ENCODE data around the gene SYPL1. TPM values are rescaled to one million over a fixed set of nuclear protein-coding genes. Genes with fewer than 3 reads are reported as not detected.

Gene SYPL1
- polyA plus RNA-seq, 6 donors from 2014 or later: 234 to 353 (median 246) TPM

DNA sequence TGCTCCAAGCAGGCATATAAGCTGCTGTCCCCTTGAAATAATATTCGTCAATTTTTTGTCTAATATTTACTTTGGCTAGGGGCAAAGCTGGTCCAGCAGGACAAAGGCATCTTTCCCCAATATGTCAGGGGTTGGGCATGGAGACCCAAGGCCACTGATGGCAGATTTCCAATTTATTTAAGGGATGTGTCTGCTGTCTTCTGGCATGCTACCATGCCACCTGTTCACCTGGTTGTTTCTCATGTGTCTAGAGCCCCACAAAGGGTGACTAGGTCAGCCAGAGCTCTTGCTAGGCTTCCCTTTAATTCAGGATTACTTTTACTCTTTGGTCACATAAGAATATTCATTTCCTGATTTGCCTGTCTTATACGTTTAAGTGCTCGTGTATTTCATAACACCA, 22.1 kb upstream of the SYPL1 start:
- no peak overlapping the region for H3K4me3 Mint-ChIP-seq
- no peaks in the 10 kb centered on the region for H3K9me3 Mint-ChIP-seq
- no peak overlapping the region for H3K27ac Mint-ChIP-seq
- ATAC-seq (ENCODE audit: low read depth in 2 of 2) (no peak), DNase-seq (no peak)
- H3K27me3 Mint-ChIP-seq: no peaks in the 10 kb centered on the region
- peaks cover 4 to 10% (median 5%) of the 10 kb centered on the region in 3 donors for H3K4me1 Mint-ChIP-seq
- no peaks in the 10 kb centered on the region for H3K36me3 Mint-ChIP-seq

DNA sequence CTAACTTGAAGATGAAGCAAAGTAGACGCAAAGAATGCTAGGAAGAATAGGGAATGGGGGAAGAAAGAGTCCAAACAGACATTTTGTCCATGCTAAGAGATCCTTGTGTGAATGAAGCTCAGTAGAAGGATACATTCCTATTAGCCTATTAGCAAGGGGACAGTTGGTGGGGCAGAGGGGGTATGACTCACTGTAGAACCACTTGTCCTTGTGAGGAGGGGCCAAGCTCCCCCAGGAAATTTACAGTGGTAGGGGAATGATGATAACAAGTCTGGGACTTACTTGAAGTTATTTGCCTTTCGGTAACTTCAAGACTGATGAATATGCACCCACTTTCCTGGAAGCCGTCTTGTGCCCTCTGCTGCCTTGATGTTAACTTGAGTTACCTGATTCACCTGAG, 17.2 kb upstream of the SYPL1 start:
- Mint-ChIP-seq H3K27me3 (no peaks in the 10 kb centered on the region), H3K9me3 (no peaks in the 10 kb centered on the region), H3K4me1 (peaks cover 5 to 9% (median 8%) of the 10 kb centered on the region in 3 donors), H3K4me3 (no peak overlapping the region), H3K27ac (peak overlapping the region in 2 of 6 donors; percentile 8 to 58), H3K36me3 (no peaks in the 10 kb centered on the region)
- no peak for DNase-seq
- ATAC-seq (ENCODE audit: low read depth in 2 of 2): no peak

DNA sequence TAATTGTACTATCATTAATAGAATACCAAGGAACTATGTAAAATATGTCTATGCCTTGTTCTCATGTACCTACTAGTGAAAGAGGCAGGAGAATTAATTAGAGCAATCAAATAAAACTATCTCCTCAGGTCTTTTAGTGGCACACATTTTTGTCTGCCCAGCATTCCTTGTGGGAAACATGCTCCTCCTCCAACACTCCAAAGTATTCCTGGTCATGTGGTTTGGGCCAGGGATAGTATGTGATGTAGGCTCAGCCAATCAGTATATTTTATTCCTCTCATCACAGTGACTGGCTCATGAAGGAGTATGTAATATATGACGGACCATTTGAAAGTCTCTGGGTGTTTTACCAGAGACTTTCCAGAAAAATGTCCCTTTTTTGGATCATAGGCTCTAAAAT, 16.7 kb upstream of the SYPL1 start:
- H3K27me3 Mint-ChIP-seq: no peaks in the 10 kb centered on the region
- H3K36me3 Mint-ChIP-seq: no peaks in the 10 kb centered on the region
- peaks cover 5 to 9% (median 8%) of the 10 kb centered on the region in 3 donors for H3K4me1 Mint-ChIP-seq
- peak overlapping the region in 1 of 6 donors; percentile 8 for H3K27ac Mint-ChIP-seq
- no peaks in the 10 kb centered on the region for H3K9me3 Mint-ChIP-seq
- ATAC-seq (ENCODE audit: low read depth in 2 of 2): no peak
- DNase-seq: no peak
- no peak overlapping the region for H3K4me3 Mint-ChIP-seq

DNA sequence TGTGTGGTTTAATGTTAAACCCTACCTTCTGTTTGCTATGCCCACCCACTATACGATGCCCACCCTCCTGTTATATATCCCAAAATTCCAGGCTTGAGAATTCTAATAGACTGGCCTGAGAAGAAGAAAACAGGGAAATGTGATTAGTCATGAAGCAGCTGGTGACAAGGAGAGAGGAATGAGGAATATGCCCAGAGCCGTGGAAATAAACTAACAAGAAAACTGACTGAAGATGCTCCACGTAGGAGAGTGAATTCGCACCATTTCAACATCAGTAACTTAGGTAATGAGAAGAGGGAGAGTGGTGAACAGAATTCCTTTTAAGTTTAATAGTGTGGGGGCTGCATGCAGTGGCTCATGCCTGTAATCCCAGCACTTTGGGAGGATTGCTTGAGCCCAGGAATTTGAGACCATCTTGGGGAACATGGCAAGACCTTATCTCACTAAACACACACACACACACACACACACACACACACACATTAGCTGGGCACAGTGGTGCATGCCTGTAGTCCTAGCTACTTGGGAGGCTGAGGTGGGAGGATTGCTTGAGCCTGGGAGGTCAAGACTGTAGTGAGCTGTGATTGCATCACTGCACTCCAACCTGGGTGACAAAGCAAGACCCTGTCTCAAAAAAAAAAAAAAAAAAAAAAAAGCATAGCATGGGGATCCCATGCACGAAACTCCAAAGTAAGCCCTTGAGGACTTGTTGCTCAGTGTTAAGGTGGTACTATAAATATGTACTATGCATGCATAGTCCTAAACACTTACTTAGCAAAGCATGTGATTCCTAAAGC, 16.1 kb upstream of the SYPL1 start:
- H3K27ac Mint-ChIP-seq: peak overlapping the region in 1 of 6 donors; percentile 69
- H3K36me3 Mint-ChIP-seq: no peaks in the 10 kb centered on the region
- H3K27me3 Mint-ChIP-seq: no peaks in the 10 kb centered on the region
- DNase-seq: no peak
- H3K4me1 Mint-ChIP-seq: peaks cover 3 to 9% (median 8%) of the 10 kb centered on the region in 3 donors
- H3K4me3 Mint-ChIP-seq: no peak overlapping the region
- no peaks in the 10 kb centered on the region for H3K9me3 Mint-ChIP-seq
- no peak for ATAC-seq (ENCODE audit: low read depth in 2 of 2)

DNA sequence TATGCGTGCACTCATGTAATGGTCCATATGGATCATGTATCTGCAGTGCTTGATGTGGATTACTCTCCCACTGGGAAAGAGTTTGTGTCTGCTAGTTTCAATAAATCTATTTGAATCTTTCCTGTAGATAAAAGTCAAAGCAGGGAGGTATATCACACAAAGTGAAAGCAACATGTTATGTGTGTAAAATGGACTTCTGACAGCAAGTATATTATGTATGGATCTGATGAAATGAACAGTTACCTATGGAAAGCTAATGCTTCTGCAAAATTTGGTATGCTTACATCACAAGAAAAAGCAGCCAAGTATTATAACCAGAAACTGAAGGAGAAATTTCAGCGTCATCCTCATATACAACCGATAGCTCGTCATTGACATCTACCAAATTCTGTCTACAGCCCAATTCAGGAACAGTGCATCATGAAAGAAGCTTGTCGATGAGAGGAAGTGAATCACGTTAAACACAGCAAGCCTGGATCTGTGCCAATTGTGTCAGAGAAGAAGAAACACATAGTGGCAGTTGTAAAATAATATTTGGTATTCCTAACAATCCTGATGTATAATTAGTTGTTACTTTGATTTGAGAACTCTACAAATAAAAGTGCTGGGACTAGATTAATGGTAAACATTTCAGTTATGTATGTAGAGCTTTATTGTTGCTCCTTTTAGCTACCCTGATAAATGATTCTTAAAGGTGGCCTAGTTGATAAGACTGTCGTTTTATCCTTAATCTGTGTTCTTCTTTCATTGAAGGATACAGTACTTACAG, 14.2 kb upstream of the SYPL1 start:
- no peaks in the 10 kb centered on the region for H3K27me3 Mint-ChIP-seq
- ATAC-seq (ENCODE audit: low read depth in 2 of 2): peak; percentile 70 to 82
- peaks cover 5 to 11% (median 9%) of the 10 kb centered on the region in 3 donors for H3K4me1 Mint-ChIP-seq
- no peak overlapping the region for H3K4me3 Mint-ChIP-seq
- H3K27ac Mint-ChIP-seq: peak overlapping the region in 2 of 6 donors; percentile 22 to 71
- no peaks in the 10 kb centered on the region for H3K36me3 Mint-ChIP-seq
- no peaks in the 10 kb centered on the region for H3K9me3 Mint-ChIP-seq
- peak; percentile 30 for DNase-seq

DNA sequence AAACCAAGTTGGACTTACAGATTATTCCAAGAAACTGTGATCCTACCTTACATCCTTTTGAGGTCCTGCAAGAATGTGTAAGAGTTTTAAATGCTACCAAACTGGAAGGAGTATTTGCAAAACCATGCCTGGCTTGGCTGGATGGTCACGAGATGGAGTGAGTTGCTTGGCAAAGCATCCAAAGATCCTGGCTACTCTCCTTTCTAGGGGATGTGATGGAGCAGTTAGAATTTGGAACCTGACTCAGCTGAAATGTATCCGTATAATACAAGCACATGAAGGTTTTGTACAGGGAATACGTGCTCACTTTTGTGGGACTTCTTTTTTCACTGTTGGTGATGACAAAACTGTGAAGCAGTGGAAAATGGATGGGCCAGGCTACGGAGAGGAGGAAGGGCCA, 13.3 kb upstream of the SYPL1 start:
- H3K4me1 Mint-ChIP-seq: peaks cover 7 to 12% (median 10%) of the 10 kb centered on the region in 3 donors
- H3K27me3 Mint-ChIP-seq: no peaks in the 10 kb centered on the region
- H3K9me3 Mint-ChIP-seq: no peaks in the 10 kb centered on the region
- ATAC-seq (ENCODE audit: low read depth in 2 of 2): no peak
- peak overlapping the region in 1 of 6 donors; percentile 26 for H3K27ac Mint-ChIP-seq
- no peaks in the 10 kb centered on the region for H3K36me3 Mint-ChIP-seq
- no peak overlapping the region for H3K4me3 Mint-ChIP-seq
- DNase-seq: no peak

DNA sequence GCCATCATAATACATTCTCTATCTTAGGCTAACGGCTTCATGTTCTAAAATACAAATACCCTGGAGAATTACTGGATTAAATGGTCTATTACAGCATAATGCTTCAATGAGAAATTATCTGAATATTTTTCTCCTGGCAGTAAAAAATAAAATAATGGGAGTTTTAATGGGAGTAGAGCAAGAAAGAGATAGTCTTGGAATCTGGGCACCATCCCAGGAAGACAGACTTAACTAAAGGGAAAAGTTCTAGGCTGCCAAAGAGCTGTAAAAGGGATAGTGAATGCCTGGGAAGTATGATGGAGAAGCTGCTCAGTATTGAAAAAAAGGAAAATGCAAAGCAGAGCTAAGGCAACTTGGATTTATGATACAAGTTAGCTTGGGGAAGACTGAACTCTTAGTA, 12.1 kb upstream of the SYPL1 start:
- H3K36me3 Mint-ChIP-seq: no peaks in the 10 kb centered on the region
- peak overlapping the region in 1 of 6 donors; percentile 21 for H3K27ac Mint-ChIP-seq
- H3K9me3 Mint-ChIP-seq: no peaks in the 10 kb centered on the region
- no peaks in the 10 kb centered on the region for H3K27me3 Mint-ChIP-seq
- DNase-seq (no peak), ATAC-seq (ENCODE audit: low read depth in 2 of 2) (no peak)
- H3K4me3 Mint-ChIP-seq: no peak overlapping the region
- H3K4me1 Mint-ChIP-seq: peaks cover 7 to 19% (median 10%) of the 10 kb centered on the region in 3 donors

DNA sequence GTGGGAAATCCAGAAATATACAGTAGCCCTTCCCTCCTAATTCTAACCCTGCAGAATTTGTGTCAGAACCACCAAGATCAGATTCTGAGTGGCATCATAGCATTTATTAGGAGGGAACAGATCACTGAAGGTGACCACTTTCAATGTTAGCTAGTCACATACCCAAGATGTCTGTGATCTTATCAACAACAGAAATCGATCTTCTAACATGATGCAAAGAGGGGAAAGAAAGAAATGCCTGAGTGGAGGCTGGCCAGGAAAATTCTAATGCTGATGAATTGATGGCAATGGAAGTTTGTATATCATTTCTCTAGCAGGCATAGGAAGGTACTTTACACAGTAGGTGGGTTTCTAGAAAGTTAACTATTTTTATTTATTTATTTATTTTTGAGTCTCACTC, 10.6 kb upstream of the SYPL1 start:
- no peak overlapping the region for H3K4me3 Mint-ChIP-seq
- H3K9me3 Mint-ChIP-seq: no peaks in the 10 kb centered on the region
- no peaks in the 10 kb centered on the region for H3K27me3 Mint-ChIP-seq
- DNase-seq (no peak), ATAC-seq (ENCODE audit: low read depth in 2 of 2) (no peak)
- H3K27ac Mint-ChIP-seq: no peak overlapping the region
- peaks cover 14 to 25% (median 16%) of the 10 kb centered on the region in 3 donors for H3K4me1 Mint-ChIP-seq
- H3K36me3 Mint-ChIP-seq: no peaks in the 10 kb centered on the region

DNA sequence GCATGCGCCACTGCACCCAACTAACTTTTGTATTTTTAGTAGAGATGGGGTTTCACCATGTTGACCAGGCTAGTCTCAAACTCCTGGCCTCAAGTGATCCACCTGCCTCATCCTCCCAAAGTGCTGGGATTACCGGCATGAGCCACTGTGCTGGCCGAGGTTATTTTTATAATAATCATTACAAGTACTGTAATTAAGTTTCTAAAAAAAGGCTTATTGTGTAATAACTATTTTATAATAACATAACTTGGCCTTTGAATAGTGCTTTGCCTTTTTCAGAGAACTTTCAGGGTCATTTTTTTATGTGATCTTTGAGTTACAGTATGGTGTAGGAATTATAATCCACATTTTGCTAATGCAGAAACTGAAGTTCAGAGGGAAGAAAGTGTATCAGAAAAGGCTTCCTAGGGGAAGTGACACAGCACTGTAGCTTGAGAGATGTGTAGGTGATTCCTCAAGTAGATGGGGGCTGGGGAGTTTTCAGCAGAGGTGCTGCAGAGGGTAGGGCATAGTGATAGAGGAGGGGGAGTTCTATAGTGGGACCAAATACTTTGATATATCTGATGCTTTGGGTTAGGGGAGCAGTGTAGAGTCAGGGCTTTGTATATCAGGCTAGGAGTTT, 9.2 kb upstream of the SYPL1 start:
- no peaks in the 10 kb centered on the region for H3K27me3 Mint-ChIP-seq
- H3K9me3 Mint-ChIP-seq: no peaks in the 10 kb centered on the region
- peaks cover 27 to 34% (median 28%) of the 10 kb centered on the region in 3 donors for H3K4me1 Mint-ChIP-seq
- DNase-seq: no peak
- no peak overlapping the region for H3K4me3 Mint-ChIP-seq
- ATAC-seq (ENCODE audit: low read depth in 2 of 2): no peak
- peak overlapping the region in 1 of 6 donors; percentile 49 for H3K27ac Mint-ChIP-seq
- H3K36me3 Mint-ChIP-seq: no peaks in the 10 kb centered on the region

DNA sequence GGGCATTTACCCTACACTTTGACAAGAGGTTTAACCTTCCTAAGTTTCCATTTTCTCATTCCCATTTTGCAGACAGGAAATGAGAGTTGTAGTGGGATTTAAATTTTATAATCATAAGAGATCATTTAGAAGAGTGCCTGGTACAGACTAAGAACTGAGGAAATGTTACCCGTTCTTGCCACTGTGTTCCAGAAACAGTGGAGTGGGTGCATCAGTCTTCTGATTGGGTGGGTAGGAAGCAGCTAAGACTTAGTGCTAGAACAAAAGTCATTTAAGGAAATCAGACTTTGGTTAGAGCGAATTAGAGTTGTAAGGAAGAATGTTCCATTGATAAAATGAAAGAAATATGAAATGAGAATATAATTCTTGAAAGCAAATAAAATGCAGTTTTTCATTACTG, 8.4 kb upstream of the SYPL1 start:
- peak overlapping the region in 2 of 6 donors; percentile 6 to 8 for H3K27ac Mint-ChIP-seq
- no peaks in the 10 kb centered on the region for H3K9me3 Mint-ChIP-seq
- no peak overlapping the region for H3K4me3 Mint-ChIP-seq
- H3K27me3 Mint-ChIP-seq: no peaks in the 10 kb centered on the region
- DNase-seq (no peak), ATAC-seq (ENCODE audit: low read depth in 2 of 2) (no peak)
- H3K36me3 Mint-ChIP-seq: no peaks in the 10 kb centered on the region
- peaks cover 31 to 39% (median 35%) of the 10 kb centered on the region in 3 donors for H3K4me1 Mint-ChIP-seq

DNA sequence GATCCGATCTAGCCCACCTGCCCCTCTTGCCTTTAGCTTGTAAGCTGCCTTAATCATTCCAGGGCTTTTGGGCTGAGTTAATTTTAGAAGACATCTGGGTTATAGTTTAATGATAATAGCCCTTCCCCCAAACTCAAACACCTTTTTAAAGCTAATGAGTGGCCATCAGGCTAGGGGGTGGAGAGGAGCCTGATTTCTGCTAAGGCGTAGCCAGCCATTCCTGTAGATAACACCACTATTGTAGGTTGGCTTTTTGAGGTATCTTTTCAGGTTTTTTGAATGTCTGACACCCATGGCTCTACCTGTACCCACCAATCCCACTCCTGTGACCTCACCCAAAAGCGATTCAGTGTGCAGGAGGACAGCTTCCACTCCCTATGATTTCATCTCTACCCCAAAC, 7.6 kb upstream of the SYPL1 start:
- Mint-ChIP-seq H3K4me1 (peaks cover 37 to 44% (median 39%) of the 10 kb centered on the region in 3 donors), H3K36me3 (no peaks in the 10 kb centered on the region), H3K4me3 (no peak overlapping the region), H3K27ac (peak overlapping the region in 2 of 6 donors; percentile 35 to 93), H3K9me3 (no peaks in the 10 kb centered on the region), H3K27me3 (no peaks in the 10 kb centered on the region)
- no peak for ATAC-seq (ENCODE audit: low read depth in 2 of 2)
- DNase-seq: no peak

DNA sequence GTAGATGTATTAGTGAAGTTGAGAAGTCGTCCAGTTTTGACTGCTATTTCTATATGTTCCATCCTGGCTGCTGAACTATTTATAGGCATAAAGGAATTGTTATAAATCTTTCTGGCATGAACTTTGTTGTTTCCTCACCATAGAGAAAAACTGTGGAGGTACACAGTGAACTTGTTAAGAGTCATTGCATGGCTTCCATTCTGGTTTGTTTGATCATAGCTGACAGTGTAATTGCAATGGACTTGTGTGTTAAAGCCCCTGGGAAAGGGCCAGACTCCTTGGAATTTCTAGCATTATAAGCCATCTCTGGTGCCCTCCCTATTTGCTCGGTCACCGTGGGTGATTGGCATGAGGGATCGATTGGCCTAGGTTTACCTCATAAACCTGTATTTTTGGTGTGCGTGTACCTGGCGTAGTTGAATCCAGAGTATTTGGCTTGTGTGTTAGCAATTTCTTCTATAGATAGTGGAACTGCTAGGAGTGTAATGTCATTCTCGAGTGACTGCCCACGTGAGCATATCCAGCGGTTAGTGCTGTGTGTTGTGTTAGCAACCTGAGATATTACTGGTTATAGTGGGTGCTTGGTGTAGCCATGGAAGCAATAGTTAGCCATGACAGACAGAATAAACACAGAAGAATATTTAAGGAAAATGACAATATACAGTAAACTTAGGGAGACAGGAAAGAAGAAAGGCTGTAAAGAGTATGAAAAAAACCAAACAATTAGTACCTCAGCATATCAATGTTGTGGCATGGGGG, 5.9 kb upstream of the SYPL1 start:
- peak overlapping the region in 1 of 8 donors; percentile 60 for H3K4me3 Mint-ChIP-seq
- ATAC-seq (ENCODE audit: low read depth in 2 of 2) (no peak), DNase-seq (no peak)
- H3K27me3 Mint-ChIP-seq: no peaks in the 10 kb centered on the region
- H3K9me3 Mint-ChIP-seq: no peaks in the 10 kb centered on the region
- peaks cover 46 to 60% (median 56%) of the 10 kb centered on the region in 3 donors for H3K4me1 Mint-ChIP-seq
- no peaks in the 10 kb centered on the region for H3K36me3 Mint-ChIP-seq
- H3K27ac Mint-ChIP-seq: peak overlapping the region in 5 of 6 donors; percentile 6 to 94 (median 81)

DNA sequence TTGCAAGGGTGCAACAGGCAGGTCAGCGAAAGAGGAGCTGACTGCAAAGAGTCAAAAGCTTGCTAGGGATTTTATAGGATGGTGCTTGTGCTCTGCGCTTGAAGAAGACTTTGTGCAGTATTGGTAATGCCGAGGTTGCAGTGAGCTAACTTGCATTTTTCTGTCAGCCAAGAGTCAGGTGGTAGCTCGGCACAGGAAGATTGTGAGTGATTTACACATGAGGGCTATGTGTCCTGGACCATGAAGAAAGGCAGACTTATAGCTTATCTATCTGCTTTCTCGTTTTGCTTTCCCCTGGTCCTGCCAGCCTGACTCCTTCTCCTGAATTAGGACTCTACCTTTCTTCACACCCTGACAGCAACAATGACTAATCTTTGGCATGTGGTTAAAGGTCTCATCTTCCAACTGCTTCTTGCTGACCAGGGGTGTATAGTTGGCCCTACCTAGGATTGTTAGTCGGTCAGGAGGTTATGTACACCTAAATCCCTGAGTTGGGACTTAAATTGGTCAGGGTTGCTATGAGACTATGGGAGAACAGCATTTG, 4.1 kb upstream of the SYPL1 start:
- Mint-ChIP-seq H3K36me3 (no peaks in the 10 kb centered on the region), H3K27ac (peak overlapping the region; percentile 66 to 94 (median 92)), H3K4me3 (peak overlapping the region; percentile 40 to 80 (median 74)), H3K4me1 (peaks cover 44 to 61% (median 54%) of the 10 kb centered on the region in 3 donors), H3K27me3 (no peaks in the 10 kb centered on the region), H3K9me3 (no peaks in the 10 kb centered on the region)
- ATAC-seq (ENCODE audit: low read depth in 2 of 2): no peak
- DNase-seq: no peak
